ENCODE results near the gene PTTG1IP. TPM values are rescaled to one million over a fixed set of nuclear protein-coding genes. Genes with fewer than 3 reads are reported as not detected.
A peak's percentile ranks its signal among the peaks of the same experiment; 100 is the strongest.

The PTTG1IP gene
- total RNA-seq, 4 donors from 2014 or later: 175 to 328 (median 234) TPM

GRCh38 chr21:44802396-44803153 lies 70.9 kb downstream of the PTTG1IP start:
- H3K4me3 ChIP-seq: peak overlapping the region; percentile 80 to 98 (median 91)
- peaks cover 4 to 42% (median 23%) of the 10 kb centered on the region in 4 donors for H3K4me1 ChIP-seq
- DNase-seq (ENCODE audit: low spot score in 2 of 2): no peak
- TF ChIP-seq POLR2A (IDR thresholded peaks at IDR 0.05): no peak
- TF ChIP-seq EP300 (IDR thresholded peaks at IDR 0.05): no peak
- TF ChIP-seq CTCF (IDR thresholded peaks at IDR 0.05): no peak
- peak overlapping the region in 2 of 4 donors; percentile 75 to 86 for H3K27ac ChIP-seq
- no peaks in the 10 kb centered on the region for H3K9me3 ChIP-seq
- H3K36me3 ChIP-seq: peaks cover 0 to 53% (median 3%) of the 10 kb centered on the region in 3 donors
- H3K27me3 ChIP-seq: no peaks in the 10 kb centered on the region
- WGBS, 2 donors: 35 to 36% methylated on average over 16 to 17 of the region's 32 CpGs

- TF ChIP-seq CTCF (IDR thresholded peaks at IDR 0.05): peak in 1 of 5 experiments; percentile 28
- peak in 1 of 2 donors; percentile 49 for TF ChIP-seq POLR2A (IDR thresholded peaks at IDR 0.05)
- peak; percentile 20 to 88 for TF ChIP-seq EP300 (IDR thresholded peaks at IDR 0.05)
- WGBS, 2 donors: 0 to 1% methylated on average over 70 to 77 of the region's 97 CpGs
- peak in 1 of 2 donors; percentile 57 for DNase-seq (ENCODE audit: low spot score in 2 of 2)
Observed at GRCh38 chr21:44801468-44802395, 71.8 kb downstream of the PTTG1IP start, which contains the start of gene UBE2G2. TSS of gene UBE2G2 (minus strand) at chr21:44801820. CDS start at chr21:44801748, 72 bp downstream.

GRCh38 chr21:44800971-44801467 lies 72.5 kb downstream of the PTTG1IP start:
- WGBS, 2 donors: 1 to 3% methylated on average over 17 of the region's 17 CpGs
- Histone ChIP-seq H3K27ac (peak overlapping the region in 3 of 4 donors; percentile 75 to 86 (median 86)), H3K27me3 (no peaks in the 10 kb centered on the region), H3K9me3 (no peaks in the 10 kb centered on the region), H3K36me3 (peaks cover 0 to 41% (median 0%) of the 10 kb centered on the region in 3 donors), H3K4me3 (peak overlapping the region; percentile 80 to 98 (median 91)), H3K4me1 (peaks cover 4 to 42% (median 23%) of the 10 kb centered on the region in 4 donors)
- DNase-seq (ENCODE audit: low spot score in 2 of 2): no peak
- TF ChIP-seq EP300 (IDR thresholded peaks at IDR 0.05) (no peak), CTCF (IDR thresholded peaks at IDR 0.05) (peak in 1 of 5 experiments; percentile 23)

More at GRCh38 chr21:44801468-44802395, 71.8 kb downstream of the PTTG1IP start, which contains the start of gene UBE2G2:
- H3K27me3 ChIP-seq: no peaks in the 10 kb centered on the region
- H3K27ac ChIP-seq: peak within 1 kb of the TSS; percentile 1 to 86 (median 80)
- H3K36me3 ChIP-seq: peaks cover 0 to 45% (median 0%) of the 10 kb centered on the region in 3 donors
- H3K4me1 ChIP-seq: peaks cover 4 to 42% (median 23%) of the 10 kb centered on the region in 4 donors
- no peaks in the 10 kb centered on the region for H3K9me3 ChIP-seq
- peak within 1 kb of the TSS; percentile 80 to 98 (median 91) for H3K4me3 ChIP-seq

GRCh38 chr21:44800103-44800502 lies 73.4 kb downstream of the PTTG1IP start:
- Histone ChIP-seq H3K9me3 (no peaks in the 10 kb centered on the region), H3K27ac (no peak overlapping the region), H3K4me3 (peak overlapping the region in 1 of 4 donors; percentile 98), H3K4me1 (peaks cover 4 to 42% (median 23%) of the 10 kb centered on the region in 4 donors), H3K36me3 (peaks cover 0 to 31% (median 0%) of the 10 kb centered on the region in 3 donors), H3K27me3 (no peaks in the 10 kb centered on the region)
- TF ChIP-seq EP300 (IDR thresholded peaks at IDR 0.05) (no peak), CTCF (IDR thresholded peaks at IDR 0.05) (peak in 3 of 5 experiments; percentile 26 to 46 (median 31)), POLR2A (IDR thresholded peaks at IDR 0.05) (no peak)
- peak in 1 of 2 donors; percentile 45 for DNase-seq (ENCODE audit: low spot score in 2 of 2)
- WGBS, 2 donors: 52 to 55% methylated on average over 12 of the region's 12 CpGs

Data from tibial nerve (tissue), 4 donors.